Midbrain (tissue), 1 donor: ENCODE measurements around the gene SMAP1.

Experiments
- DNase-seq: peaks from one replicate; lab custom pipeline; 2025; lab: John Stamatoyannopoulos, UW

SMAP1 gene

GRCh38 chr6:70667711-70668498, at the start of gene SMAP1:
Gene SMAP1, plus strand, starts transcription at chr6:70667883. Its CDS starts 141 bp downstream, at chr6:70668024.
- peak; percentile 92 for DNase-seq

- no peak for DNase-seq
Observed at GRCh38 chr6:70620746-70621145, 46.9 kb upstream of the SMAP1 start.

- DNase-seq: no peak
Observed at GRCh38 chr6:70622461-70622860, 45.2 kb upstream of the SMAP1 start.

GRCh38 chr6:70625436-70625835, 42.2 kb upstream of the SMAP1 start:
- DNase-seq: no peak

- DNase-seq: no peak
Observed at GRCh38 chr6:70627500-70628254, 40.0 kb upstream of the SMAP1 start.

- DNase-seq: no peak
Observed at GRCh38 chr6:70629929-70630328, 37.8 kb upstream of the SMAP1 start.

GRCh38 chr6:70633870-70634269, 33.8 kb upstream of the SMAP1 start:
- no peak for DNase-seq

- no peak for DNase-seq
Observed at GRCh38 chr6:70636596-70636995, 31.1 kb upstream of the SMAP1 start.

GRCh38 chr6:70638468-70638867, 29.2 kb upstream of the SMAP1 start:
- DNase-seq: no peak

- DNase-seq: no peak
Observed at GRCh38 chr6:70651326-70651905, 16.3 kb upstream of the SMAP1 start.

GRCh38 chr6:70652216-70652615, 15.5 kb upstream of the SMAP1 start:
- DNase-seq: no peak

GRCh38 chr6:70657706-70658105, 10.0 kb upstream of the SMAP1 start:
- no peak for DNase-seq

- no peak for DNase-seq
Observed at GRCh38 chr6:70663881-70664466, 3.7 kb upstream of the SMAP1 start.

GRCh38 chr6:70666706-70667105, 977 bp upstream of the SMAP1 start:
- DNase-seq: no peak

- no peak for DNase-seq
Observed at GRCh38 chr6:70667256-70667710, 400 bp upstream of the SMAP1 start.

- DNase-seq: peak; percentile 52
Observed at GRCh38 chr6:70668499-70668812, 773 bp downstream of the SMAP1 start.

- DNase-seq: no peak
Observed at GRCh38 chr6:70669133-70669532, 1.4 kb downstream of the SMAP1 start.

- DNase-seq: no peak
Observed at GRCh38 chr6:70672549-70672948, 4.9 kb downstream of the SMAP1 start.

- DNase-seq: no peak
Observed at GRCh38 chr6:70673054-70673453, 5.4 kb downstream of the SMAP1 start.

GRCh38 chr6:70673601-70674000, 5.9 kb downstream of the SMAP1 start:
- DNase-seq: no peak

- no peak for DNase-seq
Observed at GRCh38 chr6:70675822-70676221, 8.1 kb downstream of the SMAP1 start.

GRCh38 chr6:70676821-70677220, 9.1 kb downstream of the SMAP1 start:
- DNase-seq: no peak

- no peak for DNase-seq
Observed at GRCh38 chr6:70680396-70680795, 12.7 kb downstream of the SMAP1 start.
